Astrocyte of the spinal cord (primary cell): ENCODE results near the gene ZNF710.
"Not testable (repeated sequence)": the region's sequence is repeated elsewhere in the genome, so short reads cannot be mapped to it uniquely, and the experiment has no call there.

Experiments
- DNase-seq: peaks from one replicate; pipeline ENCODE4 v3.0.0; 2011; ENCODE audit warnings: low read depth, low spot score
- H3K4me3 ChIP-seq: 2 replicates; pipeline ENCODE4 v1.5.1; 2011; ENCODE audit warnings: low read depth, mild to moderate bottlenecking, low read length, moderate library complexity
- CTCF ChIP-seq: IDR thresholded peaks from 2 replicates; pipeline ENCODE4 v1.5.1; 2012; ENCODE audit warnings: low read depth, mild to moderate bottlenecking, low read length, inconsistent platforms
- in situ Hi-C: cut with HindIII; loops from 2 replicates; pipeline ENCODE4 v1.10.0; 2017; ENCODE audit warnings: low sequenced_read_pairs

The ZNF710 gene

GRCh38 chr15:89967881-89968280 lies 33.2 kb upstream of the ZNF710 start:
- in situ Hi-C loops, result no loop called here
- DNase-seq, result no peak
- H3K4me3 ChIP-seq, result no peak overlapping the region
- no peak for TF ChIP-seq CTCF

- in situ Hi-C loops, result no loop called here
These were observed 29.5 kb upstream of the ZNF710 start for GRCh38 chr15:89971592-89971997.

GRCh38 chr15:89972085-89972484 lies 29.0 kb upstream of the ZNF710 start:
- in situ Hi-C loops, result no loop called here
- no peak overlapping the region for H3K4me3 ChIP-seq
- no peak for TF ChIP-seq CTCF
- no peak for DNase-seq

More at GRCh38 chr15:89971592-89971997, 29.5 kb upstream of the ZNF710 start:
- no peak overlapping the region for H3K4me3 ChIP-seq
- peak; percentile 77 for TF ChIP-seq CTCF
- DNase-seq, result peak; percentile 27

GRCh38 chr15:89975482-89976245 lies 25.5 kb upstream of the ZNF710 start:
- no peak for DNase-seq
- H3K4me3 ChIP-seq, result no peak overlapping the region
- no peak for TF ChIP-seq CTCF
- in situ Hi-C loops, result no loop called here

- TF ChIP-seq CTCF, result no peak
- no peak overlapping the region for H3K4me3 ChIP-seq
- in situ Hi-C loops, result no loop called here
- DNase-seq, result no peak
These were observed 24.9 kb upstream of the ZNF710 start for GRCh38 chr15:89976246-89976600.

- DNase-seq, in situ Hi-C loops, H3K4me3 ChIP-seq: not testable (repeated sequence)
These were observed 23.3 kb upstream of the ZNF710 start for GRCh38 chr15:89977836-89978235.

- no peak for DNase-seq
- no peak for TF ChIP-seq CTCF
- in situ Hi-C loops, result no loop called here
- H3K4me3 ChIP-seq, result no peak overlapping the region
These were observed 22.2 kb upstream of the ZNF710 start for GRCh38 chr15:89978914-89979313.
